Aorta (tissue), 5 donors: ENCODE measurements around the gene SLC13A4. TPM values are rescaled to one million over a fixed set of nuclear protein-coding genes. Genes with fewer than 3 reads are reported as not detected.
"Not testable (repeated sequence)": the region's sequence is repeated elsewhere in the genome, so short reads cannot be mapped to it uniquely, and the experiment has no call there.

Experiments used
- ATAC-seq: fragments of 200-7000 bp; cut with Tn5 transposase; one replicate; pipeline ENCODE4 v1.9.1; 2022; ENCODE audit warnings: moderate library complexity; ENCODE audit not compliant: low FRiP score
- DNase-seq, 2 donors: peaks; one replicate each; pipeline ENCODE4 v3.0.0-alpha.2; 2020
- H3K27ac ChIP-seq, 2 donors: one replicate each; pipeline ENCODE4 v1.5.1; 2013; ENCODE audit warnings: low read length in 2 of 2, mild to moderate bottlenecking in 2 of 2, moderate library complexity in 2 of 2, control low read depth in 1 of 2, inconsistent platforms in 1 of 2, low read depth in 1 of 2
- H3K27me3 ChIP-seq, 2 donors: one replicate each; pipeline ENCODE4 v1.6.1; 2013; ENCODE audit warnings: control low read depth in 1 of 2, low read length in 1 of 2, mild to moderate bottlenecking in 1 of 2, moderate library complexity in 1 of 2; ENCODE audit not compliant: insufficient read depth in 2 of 2, control insufficient read depth in 1 of 2
- H3K36me3 ChIP-seq, 2 donors: one replicate each; pipeline ENCODE4 v1.6.1; 2013; ENCODE audit warnings: control low read depth in 1 of 2, low read length in 1 of 2, mild to moderate bottlenecking in 1 of 2; ENCODE audit not compliant: insufficient read depth in 2 of 2, control insufficient read depth in 1 of 2
- H3K4me1 ChIP-seq, 2 donors: one replicate each; pipeline ENCODE4 v1.6.1; 2013; ENCODE audit warnings: low read length in 2 of 2, control low read depth in 1 of 2, mild to moderate bottlenecking in 1 of 2, moderate library complexity in 1 of 2; ENCODE audit not compliant: insufficient read depth in 2 of 2, control insufficient read depth in 1 of 2
- H3K4me3 ChIP-seq, 2 donors: one replicate each; pipeline ENCODE4 v1.5.1; 2013; ENCODE audit warnings: low read length in 2 of 2, control low read depth in 1 of 2, mild to moderate bottlenecking in 1 of 2
- H3K9me3 ChIP-seq: one replicate; pipeline ENCODE4 v1.6.1; 2013; ENCODE audit warnings: mild to moderate bottlenecking, low read length; ENCODE audit not compliant: control insufficient read depth
- WGBS, 2 donors: extraction: QIAGEN DNeasy Blood & Tissue Kit; methylation state at CpG; one replicate each; pipeline ENCODE4 v1.1.7; 2013; 5-methylcytosine and 5-hydroxymethylcytosine counted together
- intact Hi-C, 2 donors: fragments of 100-400 bp; cut with DNase I; formaldehyde crosslinking; loops; one replicate each; pipeline versions ENCODE4 v1.14.2 to v1.15.0; 2022
- polyA plus RNA-seq, 2 donors: library from polyadenylated mRNA; stranded (reverse); fragments of 200-250 nt; gene quantifications; one replicate each; pipeline ENCODE4 v1.2.3, GENCODE V29; 2013
- total RNA-seq, 2 donors: library from RNA; stranded (reverse); fragmentation: NEBNext Ultra II Directional; extraction: Animal tissue kit (Norgen Biotek cat#: 25700); gene quantifications; one replicate each; pipeline ENCODE4 v1.2.1, GENCODE V29; 2021
- donor health status: healthy with polysubstance abuse.
- donor health status: Bipolar disorder and iron deficiency.
- donor health status: DM: no; HTN: no; CAD: no.
- donor health status: DM: no; HTN: no; CAD: no.
- donor health status: DM: yes; HTN: yes; CAD: no.

The SLC13A4 gene
- total and polyA plus RNA-seq, 4 donors: 1.7 to 2.2 (median 2.0) TPM; not detected in 1

GRCh38 chr7:135743907-135744731, 16.1 kb upstream of the SLC13A4 start:
- Histone ChIP-seq H3K4me3 (no peak overlapping the region), H3K9me3 (no peaks in the 10 kb centered on the region), H3K4me1 (no peaks in the 10 kb centered on the region), H3K27me3 (no peaks in the 10 kb centered on the region), H3K27ac (peak overlapping the region; percentile 65 to 89), H3K36me3 (no peaks in the 10 kb centered on the region)
- DNase-seq: peak in 1 of 2 donors; percentile 57
- intact Hi-C loops: loop anchor here in 1 of 2 donors (10.0 kb wide), 1 partner anchor 51 kb away; no protein-coding TSS in a partner anchor
- 9 to 10% methylated on average over 14 of the region's 14 CpGs for WGBS, 2 donors
- peak; percentile 2 for ATAC-seq

GRCh38 chr7:135742371-135742770, 14.4 kb upstream of the SLC13A4 start:
- intact Hi-C loops: loop anchor here in 1 of 2 donors (10.0 kb wide), 1 partner anchor 52 kb away; no protein-coding TSS in a partner anchor
- DNase-seq (no peak), ATAC-seq (no peak)

GRCh38 chr7:135741905-135742304, 13.9 kb upstream of the SLC13A4 start:
- Histone ChIP-seq H3K4me3 (no peak overlapping the region), H3K27me3 (no peaks in the 10 kb centered on the region), H3K36me3 (no peaks in the 10 kb centered on the region), H3K27ac (no peak overlapping the region), H3K4me1 (no peaks in the 10 kb centered on the region), H3K9me3 (no peaks in the 10 kb centered on the region)
- 44 to 55% methylated on average over 2 of the region's 2 CpGs for WGBS, 2 donors
- DNase-seq (no peak), ATAC-seq (no peak)
- intact Hi-C loops: loop anchor here in 1 of 2 donors (10.0 kb wide), 1 partner anchor 53 kb away; no protein-coding TSS in a partner anchor

More at GRCh38 chr7:135742371-135742770, 14.4 kb upstream of the SLC13A4 start:
- Histone ChIP-seq H3K27ac (no peak overlapping the region), H3K27me3 (no peaks in the 10 kb centered on the region), H3K36me3 (no peaks in the 10 kb centered on the region), H3K4me3 (no peak overlapping the region), H3K9me3 (no peaks in the 10 kb centered on the region), H3K4me1 (no peaks in the 10 kb centered on the region)
- WGBS, 2 donors: 71 to 77% methylated on average over 4 of the region's 4 CpGs

- intact Hi-C loops: loop anchor here in 1 of 2 donors (10.0 kb wide), 1 partner anchor 54 kb away; no protein-coding TSS in a partner anchor
- no peaks in the 10 kb centered on the region for H3K9me3 ChIP-seq
- no peak overlapping the region for H3K4me3 ChIP-seq
- DNase-seq: no peak
- no peaks in the 10 kb centered on the region for H3K27me3 ChIP-seq
- H3K27ac ChIP-seq: no peak overlapping the region
- WGBS, 2 donors: 82 to 93% methylated on average over 3 of the region's 3 CpGs
- no peaks in the 10 kb centered on the region for H3K4me1 ChIP-seq
- H3K36me3 ChIP-seq: peaks cover 0 to 2% of the 10 kb centered on the region in 2 donors
- ATAC-seq: no peak
Measured at GRCh38 chr7:135740889-135741288, 12.9 kb upstream of the SLC13A4 start.

- H3K4me1 ChIP-seq, H3K36me3 ChIP-seq, H3K4me3 ChIP-seq, intact Hi-C loops, ATAC-seq, H3K27ac ChIP-seq, H3K9me3 ChIP-seq, H3K27me3 ChIP-seq, DNase-seq: not testable (repeated sequence)
- WGBS, 2 donors: 96 to 97% methylated on average over 10 of the region's 10 CpGs
Measured at GRCh38 chr7:135737306-135737647, 9.3 kb upstream of the SLC13A4 start.

- H3K4me1 ChIP-seq: no peaks in the 10 kb centered on the region
- no peak for ATAC-seq
- DNase-seq: no peak
- no peak overlapping the region for H3K27ac ChIP-seq
- H3K27me3 ChIP-seq: no peaks in the 10 kb centered on the region
- intact Hi-C loops: no loop called here
- H3K36me3 ChIP-seq: peaks cover 0 to 10% of the 10 kb centered on the region in 2 donors
- no peak overlapping the region for H3K4me3 ChIP-seq
- no peaks in the 10 kb centered on the region for H3K9me3 ChIP-seq
- 74 to 79% methylated on average over 6 of the region's 6 CpGs for WGBS, 2 donors
Measured at GRCh38 chr7:135736586-135737305, 8.8 kb upstream of the SLC13A4 start.

GRCh38 chr7:135734343-135734689, 6.3 kb upstream of the SLC13A4 start:
- WGBS, 2 donors: 91 to 94% methylated on average over 1 of the region's 1 CpG
- Histone ChIP-seq H3K27ac (no peak overlapping the region), H3K4me1 (no peaks in the 10 kb centered on the region), H3K27me3 (no peaks in the 10 kb centered on the region), H3K36me3 (peaks cover 2 to 10% of the 10 kb centered on the region in 2 donors), H3K4me3 (no peak overlapping the region), H3K9me3 (no peaks in the 10 kb centered on the region)
- intact Hi-C loops: no loop called here
- DNase-seq (no peak), ATAC-seq (no peak)

- Histone ChIP-seq H3K4me3 (no peak overlapping the region), H3K36me3 (peaks cover 2 to 10% of the 10 kb centered on the region in 2 donors), H3K9me3 (no peaks in the 10 kb centered on the region), H3K27ac (no peak overlapping the region), H3K4me1 (no peaks in the 10 kb centered on the region), H3K27me3 (no peaks in the 10 kb centered on the region)
- intact Hi-C loops: no loop called here
- DNase-seq (no peak), ATAC-seq (no peak)
- WGBS, 2 donors: 93 to 94% methylated on average over 21 of the region's 21 CpGs
Measured at GRCh38 chr7:135733603-135734342, 5.8 kb upstream of the SLC13A4 start.
